SU-DHL-6 (cell line): ENCODE data around the gene SUMO4.

Source experiments
- H2AFZ ChIP-seq: fragments of 200-600 bp; sonication (generic); 2 replicates; pipeline ENCODE4 v1.6.1; 2014; ENCODE audit warnings: low read depth, mild to moderate bottlenecking, moderate library complexity, mixed read lengths, antibody characterized with exemption, low read length; ENCODE audit not compliant: severe bottlenecking
- H3F3A ChIP-seq: fragments of 200-600 bp; shearing (Covaris generic); 2 replicates; pipeline ENCODE4 v1.6.0; 2016; ENCODE audit warnings: antibody characterized with exemption, mild to moderate bottlenecking; ENCODE audit not compliant: insufficient read depth
- H3K27ac ChIP-seq: fragments of 200-600 bp; sonication (generic); 2 replicates; pipeline ENCODE4 v1.5.1; 2016; ENCODE audit warnings: low read depth, mild to moderate bottlenecking, low read length, moderate library complexity, mixed read lengths
- H3K27me3 ChIP-seq: fragments of 200-600 bp; sonication (generic), shearing (Covaris generic); 2 replicates; pipeline ENCODE4 v1.6.0; 2014; ENCODE audit warnings: mild to moderate bottlenecking, low read length
- H3K36me3 ChIP-seq: fragments of 200-600 bp; sonication (generic); 2 replicates; pipeline ENCODE4 v1.6.1; 2014; ENCODE audit warnings: mild to moderate bottlenecking, low read length, mixed read lengths
- H3K4me2 ChIP-seq: fragments of 300-600, 200-600 bp; shearing (Covaris generic), sonication (generic); 2 replicates; pipeline ENCODE4 v1.6.0; 2014; ENCODE audit warnings: low read length, low read depth, mild to moderate bottlenecking; ENCODE audit not compliant: poor library complexity, severe bottlenecking
- H3K4me3 ChIP-seq: fragments of 200-600 bp; sonication (generic); 2 replicates; pipeline ENCODE4 v1.5.1; 2014; ENCODE audit warnings: antibody characterized with exemption, low read length, mild to moderate bottlenecking, mixed read lengths; ENCODE audit not compliant: insufficient read depth, poor library complexity, severe bottlenecking
- H3K79me2 ChIP-seq: fragments of 200-600 bp; sonication (generic); 2 replicates; pipeline ENCODE4 v1.6.1; 2014; ENCODE audit warnings: mild to moderate bottlenecking, low read length, moderate library complexity; ENCODE audit not compliant: insufficient read depth
- H3K9ac ChIP-seq: fragments of 200-600 bp; sonication (generic); 2 replicates; pipeline ENCODE4 v1.7.0; 2014; ENCODE audit warnings: mild to moderate bottlenecking, low read length
- H3K9me2 ChIP-seq: fragments of 200-600 bp; sonication (generic); replicated peaks from 2 replicates; pipeline ENCODE4 v1.6.1; 2014; ENCODE audit warnings: low read length; ENCODE audit not compliant: insufficient read depth
- H3K9me3 ChIP-seq: fragments of 200-600 bp; sonication (generic); 2 replicates; pipeline ENCODE4 v1.6.1; 2014; ENCODE audit warnings: low read length, mixed read lengths; ENCODE audit not compliant: insufficient read depth
- H4K20me1 ChIP-seq: fragments of 200-600 bp; sonication (generic); 2 replicates; pipeline ENCODE4 v1.6.1; 2014; ENCODE audit warnings: low read depth, mild to moderate bottlenecking, antibody characterized with exemption, low read length, moderate library complexity, mixed read lengths
- CTCF ChIP-seq: fragments of 200-600 bp; sonication (generic); IDR thresholded peaks from one replicate; pipeline ENCODE4 v1.5.1; 2017; ENCODE audit warnings: antibody characterized with exemption, mild to moderate bottlenecking, low read length, moderate library complexity; ENCODE audit not compliant: insufficient read depth, poor library complexity, severe bottlenecking
- EZH2phosphoT487 ChIP-seq: fragments of 200-600 bp; sonication (generic), shearing (Covaris generic); conservative IDR thresholded peaks from 2 replicates; pipeline ENCODE4 v1.6.1; 2018; ENCODE audit warnings: mild to moderate bottlenecking, antibody characterized with exemption, low read length, moderate library complexity, mixed read lengths

The SUMO4 gene

GRCh38 chr6:149445095-149445466 lies 45.0 kb downstream of the SUMO4 start:
- no peak overlapping the region for H3K4me3 ChIP-seq
- H4K20me1 ChIP-seq = no peaks in the 10 kb centered on the region
- H3K79me2 ChIP-seq = no peaks in the 10 kb centered on the region
- 0 out of 2 replicates have a peak, but pooled peaks cover 4% of the 10 kb centered on the region for H3F3A ChIP-seq
- no peak overlapping the region for H3K9ac ChIP-seq
- H3K9me3 ChIP-seq = no peaks in the 10 kb centered on the region
- H3K4me2 ChIP-seq = no peak overlapping the region
- no peak overlapping the region for H3K27ac ChIP-seq
- no peaks in the 10 kb centered on the region for H3K9me2 ChIP-seq
- no peaks in the 10 kb centered on the region for H3K36me3 ChIP-seq
- TF ChIP-seq EZH2phosphoT487 = no peak
- TF ChIP-seq CTCF = no peak
- no peak overlapping the region for H2AFZ ChIP-seq
- H3K27me3 ChIP-seq = no peaks in the 10 kb centered on the region

- H2AFZ ChIP-seq = no peak overlapping the region
- no peak overlapping the region for H3K4me3 ChIP-seq
- H3K9me2 ChIP-seq = no peaks in the 10 kb centered on the region
- TF ChIP-seq CTCF = no peak
- TF ChIP-seq EZH2phosphoT487 = no peak
- H3F3A ChIP-seq = 0 out of 2 replicates have a peak, but pooled peaks cover 4% of the 10 kb centered on the region
- H4K20me1 ChIP-seq = no peaks in the 10 kb centered on the region
- H3K27me3 ChIP-seq = no peaks in the 10 kb centered on the region
- no peaks in the 10 kb centered on the region for H3K79me2 ChIP-seq
- no peak overlapping the region for H3K27ac ChIP-seq
- no peaks in the 10 kb centered on the region for H3K36me3 ChIP-seq
- H3K4me2 ChIP-seq = no peak overlapping the region
- no peak overlapping the region for H3K9ac ChIP-seq
- H3K9me3 ChIP-seq = no peaks in the 10 kb centered on the region
Observed at GRCh38 chr6:149445573-149445972, 45.5 kb downstream of the SUMO4 start.

GRCh38 chr6:149446791-149447376 lies 46.8 kb downstream of the SUMO4 start:
- Histone ChIP-seq H3K9me3 (no peaks in the 10 kb centered on the region), H2AFZ (no peak overlapping the region), H3K9ac (no peak overlapping the region), H3F3A (0 out of 2 replicates have a peak, but pooled peaks cover 4% of the 10 kb centered on the region), H3K79me2 (no peaks in the 10 kb centered on the region), H3K27me3 (no peaks in the 10 kb centered on the region), H4K20me1 (no peaks in the 10 kb centered on the region), H3K27ac (no peak overlapping the region), H3K36me3 (no peaks in the 10 kb centered on the region), H3K9me2 (no peaks in the 10 kb centered on the region), H3K4me2 (no peak overlapping the region), H3K4me3 (no peak overlapping the region)
- TF ChIP-seq EZH2phosphoT487 (no peak), CTCF (no peak)
